Hepatocyte (in vitro differentiated cells): ENCODE results near the gene YARS2. TPM values are rescaled to one million over a fixed set of nuclear protein-coding genes. Genes with fewer than 3 reads are reported as not detected.

Experiments
- DNase-seq: peaks from one replicate; pipeline ENCODE4 v3.0.0-alpha.2; 2016; ENCODE audit warnings: low spot score
- H2AFZ ChIP-seq: fragments of 200-600 bp; sonication (generic); 2 replicates; pipeline ENCODE4 v1.6.0; 2016; ENCODE audit warnings: antibody characterized with exemption, mild to moderate bottlenecking
- H3K27ac ChIP-seq: fragments of 200-600 bp; sonication (generic); 2 replicates; pipeline ENCODE4 v1.5.1; 2016; ENCODE audit warnings: mild to moderate bottlenecking
- H3K27me3 ChIP-seq: fragments of 200-600 bp; sonication (generic); 2 replicates; pipeline ENCODE4 v1.6.1; 2016
- H3K36me3 ChIP-seq: fragments of 200-600 bp; sonication (generic); replicated peaks from 2 replicates; pipeline ENCODE4 v1.5.1; 2016; ENCODE audit warnings: low read depth; ENCODE audit not compliant: insufficient read depth
- H3K4me1 ChIP-seq: fragments of 200-600 bp; sonication (generic); 2 replicates; pipeline ENCODE4 v1.5.1; 2016; ENCODE audit warnings: mild to moderate bottlenecking, moderate library complexity; ENCODE audit not compliant: insufficient read depth
- H3K4me2 ChIP-seq: fragments of 200-600 bp; sonication (generic); 2 replicates; pipeline ENCODE4 v1.6.0; 2016
- H3K4me3 ChIP-seq: fragments of 200-600 bp; sonication (generic); 2 replicates; pipeline ENCODE4 v1.5.1; 2016; ENCODE audit warnings: mild to moderate bottlenecking
- H3K79me2 ChIP-seq: fragments of 200-600 bp; sonication (generic); 2 replicates; pipeline ENCODE4 v1.6.0; 2017; ENCODE audit warnings: mild to moderate bottlenecking
- H3K9me2 ChIP-seq: fragments of 200-600 bp; sonication (generic); replicated peaks from 2 replicates; pipeline ENCODE4 v1.6.0; 2017; ENCODE audit warnings: mild to moderate bottlenecking; ENCODE audit not compliant: insufficient read depth
- H3K9me3 ChIP-seq: fragments of 200-600 bp; sonication (generic); 2 replicates; pipeline ENCODE4 v1.5.1; 2016; ENCODE audit warnings: low read depth, mild to moderate bottlenecking
- H4K20me1 ChIP-seq: fragments of 200-600 bp; sonication (generic); 2 replicates; pipeline ENCODE4 v1.6.0; 2016; ENCODE audit warnings: mild to moderate bottlenecking; ENCODE audit not compliant: insufficient read depth, poor library complexity, severe bottlenecking
- EZH2 ChIP-seq: fragments of 200-600 bp; sonication (generic); IDR thresholded peaks from 2 replicates; pipeline ENCODE4 v1.6.1; 2016; ENCODE audit warnings: antibody characterized with exemption, mild to moderate bottlenecking, borderline replicate concordance
- EZH2phosphoT487 ChIP-seq: fragments of 200-600 bp; sonication (generic); IDR thresholded peaks from one replicate; pipeline ENCODE4 v1.6.1; 2018; ENCODE audit warnings: antibody characterized with exemption, mild to moderate bottlenecking, low read depth, moderate library complexity; ENCODE audit not compliant: unreplicated experiment, severe bottlenecking
- WGBS: methylation state at CpG from one replicate; pipeline ENCODE4 v1.1.6; 2016; ENCODE audit warnings: low lambda C conversion rate; ENCODE audit errors: missing lambda C conversion rate; 5-methylcytosine and 5-hydroxymethylcytosine counted together
- polyA plus RNA-seq: library from polyadenylated mRNA; unstranded; fragments of >200 nt; fragmentation: Nextera tagmentation; extraction: Ambion mirVana; gene quantifications from 2 replicates; pipeline ENCODE4 v1.2.1, GENCODE V29; 2016
- total RNA-seq: library from RNA; depleted of rRNA; stranded (reverse); fragments of >200 nt; gene quantifications from 2 replicates; pipeline ENCODE4 v1.2.3, GENCODE V29; 2014
- TF ChIP-seq, protein P1 (sequence below): fragments of 200-600 bp; sonication (generic); IDR thresholded peaks from 2 replicates; pipeline ENCODE4 v1.5.1; 2016; ENCODE audit warnings: antibody characterized with exemption, mild to moderate bottlenecking; ENCODE audit not compliant: poor library complexity

The YARS2 gene
- total RNA-seq: 34.1 and 34.4 TPM in 2 replicates
- 34.2 and 34.5 TPM in 2 replicates for polyA plus RNA-seq

DNA sequence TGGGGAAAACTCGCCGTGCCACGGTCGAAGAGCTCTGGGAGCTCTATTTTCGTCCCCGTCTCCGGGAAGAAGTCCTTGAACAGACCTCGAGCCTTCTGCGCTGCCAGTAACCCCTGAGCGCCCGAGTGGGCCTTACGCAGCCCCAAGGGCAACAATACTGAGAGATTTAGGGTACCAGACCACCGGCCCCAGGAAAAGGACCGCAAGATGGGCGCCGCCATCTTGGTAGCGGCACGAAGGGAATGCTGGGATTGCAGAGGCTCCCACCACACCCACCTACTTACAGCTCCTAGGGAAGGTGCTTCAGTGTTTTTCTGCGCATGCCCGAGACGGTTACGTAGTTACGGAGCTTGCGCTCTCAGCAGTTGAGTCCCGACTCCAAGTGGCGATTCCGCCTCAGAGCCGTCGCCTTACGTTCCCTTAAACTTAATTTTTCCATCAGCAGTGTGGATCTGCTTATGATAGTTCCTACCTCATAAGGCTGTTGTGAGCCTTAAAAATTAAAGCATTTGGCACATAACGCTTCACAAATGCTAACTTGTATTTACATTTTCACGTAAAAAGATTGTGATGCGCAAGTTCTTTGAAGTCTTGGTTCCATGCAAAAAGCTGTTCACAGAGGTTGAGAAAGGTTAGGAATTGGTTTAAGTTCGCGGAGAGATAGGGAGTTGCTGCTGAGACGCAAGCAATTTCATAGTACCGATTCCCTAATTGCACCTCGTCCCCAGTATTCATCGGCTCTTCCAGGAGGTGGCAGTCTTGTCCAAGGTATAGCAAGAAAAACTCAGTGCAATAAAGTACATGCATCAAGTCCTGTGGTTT, at the start of gene YARS2:
TSS of gene YARS2 (minus strand) at position 244 of the 822 bp plus-strand sequence. CDS start at position 221, 23 bp downstream.
- Histone ChIP-seq H2AFZ (peak within 1 kb of the TSS; percentile 100), H3K4me2 (peak within 1 kb of the TSS; percentile 94), H3K36me3 (no peaks in the 10 kb centered on the region), H3K9me2 (no peaks in the 10 kb centered on the region), H3K9me3 (no peaks in the 10 kb centered on the region), H3K27ac (peak within 1 kb of the TSS; percentile 97), H3K79me2 (peaks cover 41% of the 10 kb centered on the region), H3K4me3 (peak within 1 kb of the TSS; percentile 64), H3K4me1 (peaks cover 10% of the 10 kb centered on the region), H3K27me3 (no peaks in the 10 kb centered on the region), H4K20me1 (no peaks in the 10 kb centered on the region)
- peak; percentile 99 for DNase-seq
- TF ChIP-seq EZH2phosphoT487 (no peak), EZH2 (no peak)
- TF ChIP-seq, protein P1, sequence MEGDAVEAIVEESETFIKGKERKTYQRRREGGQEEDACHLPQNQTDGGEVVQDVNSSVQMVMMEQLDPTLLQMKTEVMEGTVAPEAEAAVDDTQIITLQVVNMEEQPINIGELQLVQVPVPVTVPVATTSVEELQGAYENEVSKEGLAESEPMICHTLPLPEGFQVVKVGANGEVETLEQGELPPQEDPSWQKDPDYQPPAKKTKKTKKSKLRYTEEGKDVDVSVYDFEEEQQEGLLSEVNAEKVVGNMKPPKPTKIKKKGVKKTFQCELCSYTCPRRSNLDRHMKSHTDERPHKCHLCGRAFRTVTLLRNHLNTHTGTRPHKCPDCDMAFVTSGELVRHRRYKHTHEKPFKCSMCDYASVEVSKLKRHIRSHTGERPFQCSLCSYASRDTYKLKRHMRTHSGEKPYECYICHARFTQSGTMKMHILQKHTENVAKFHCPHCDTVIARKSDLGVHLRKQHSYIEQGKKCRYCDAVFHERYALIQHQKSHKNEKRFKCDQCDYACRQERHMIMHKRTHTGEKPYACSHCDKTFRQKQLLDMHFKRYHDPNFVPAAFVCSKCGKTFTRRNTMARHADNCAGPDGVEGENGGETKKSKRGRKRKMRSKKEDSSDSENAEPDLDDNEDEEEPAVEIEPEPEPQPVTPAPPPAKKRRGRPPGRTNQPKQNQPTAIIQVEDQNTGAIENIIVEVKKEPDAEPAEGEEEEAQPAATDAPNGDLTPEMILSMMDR: peak; percentile 93
- WGBS: under 1% methylated on average over 39 of the region's 39 CpGs

DNA sequence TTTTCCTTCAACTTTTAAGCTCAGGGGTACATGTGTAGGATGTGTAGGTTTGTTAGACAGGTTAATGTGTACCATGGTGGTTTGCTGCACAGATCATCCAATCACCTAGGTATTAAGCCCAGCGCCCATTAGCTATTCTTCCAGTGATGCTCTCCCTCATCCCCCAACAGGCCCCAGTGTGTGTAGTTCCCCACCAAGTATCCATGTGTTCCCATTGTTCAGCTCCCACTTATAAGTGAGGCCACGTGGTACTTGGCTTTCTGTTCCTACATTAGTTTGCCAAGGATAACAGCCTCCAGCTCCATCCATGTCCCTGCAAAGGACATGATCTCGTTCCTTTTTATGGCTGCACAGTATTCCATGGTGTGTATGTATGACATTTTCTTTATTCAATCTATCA, 48.6 kb upstream of the YARS2 start:
- DNase-seq: no peak
- H3K9me2 ChIP-seq: no peaks in the 10 kb centered on the region
- H4K20me1 ChIP-seq: no peaks in the 10 kb centered on the region
- H3K9me3 ChIP-seq: peaks cover 8% of the 10 kb centered on the region
- no peak overlapping the region for H2AFZ ChIP-seq
- no peak overlapping the region for H3K4me2 ChIP-seq
- H3K4me1 ChIP-seq: no peaks in the 10 kb centered on the region
- no peak overlapping the region for H3K27ac ChIP-seq
- H3K4me3 ChIP-seq: no peak overlapping the region
- TF ChIP-seq EZH2phosphoT487 (no peak), EZH2 (no peak)
- TF ChIP-seq, protein P1: no peak
- H3K79me2 ChIP-seq: no peaks in the 10 kb centered on the region
- WGBS: 95% methylated on average over 3 of the region's 3 CpGs
- H3K36me3 ChIP-seq: no peaks in the 10 kb centered on the region
- H3K27me3 ChIP-seq: no peaks in the 10 kb centered on the region

DNA sequence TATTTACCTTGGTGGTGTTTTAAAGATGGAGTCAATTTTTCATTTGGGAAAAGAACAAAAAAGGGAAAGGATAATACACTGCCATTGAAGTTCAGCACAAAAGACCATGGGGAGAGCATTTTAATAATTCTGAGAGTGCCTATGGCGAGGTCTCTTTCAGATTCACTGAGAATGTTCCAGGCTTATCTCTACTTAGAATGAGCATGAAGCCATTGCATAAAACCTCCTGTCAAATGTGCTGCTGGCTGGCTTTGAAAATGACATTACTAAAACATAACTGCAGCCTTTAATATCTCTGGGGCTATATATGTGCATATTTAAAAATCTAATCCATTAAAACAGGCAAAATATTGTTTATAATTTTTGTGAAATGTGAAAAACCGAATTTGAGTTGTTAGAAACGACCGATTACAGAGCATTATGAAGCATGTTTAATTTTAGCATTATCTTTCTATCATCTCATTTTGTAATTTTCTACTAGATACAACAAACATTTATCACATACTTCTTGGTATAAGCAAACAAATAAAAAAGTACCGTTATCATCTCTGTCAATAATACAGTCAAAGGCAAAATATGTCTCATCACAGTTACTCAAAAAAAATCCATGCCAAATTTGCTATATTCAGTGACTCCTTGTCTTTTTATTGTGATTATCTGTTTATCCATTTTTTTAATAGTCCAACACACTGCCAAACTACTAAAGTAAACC, 45.7 kb upstream of the YARS2 start:
- no peak overlapping the region for H3K27ac ChIP-seq
- H3K36me3 ChIP-seq: no peaks in the 10 kb centered on the region
- peaks cover 4% of the 10 kb centered on the region for H3K79me2 ChIP-seq
- H3K9me2 ChIP-seq: no peaks in the 10 kb centered on the region
- no peak for DNase-seq
- no peaks in the 10 kb centered on the region for H3K9me3 ChIP-seq
- H2AFZ ChIP-seq: no peak overlapping the region
- no peak overlapping the region for H3K4me3 ChIP-seq
- TF ChIP-seq EZH2phosphoT487 (no peak), EZH2 (no peak)
- TF ChIP-seq, protein P1: no peak
- H3K4me1 ChIP-seq: no peaks in the 10 kb centered on the region
- 87% methylated on average over 5 of the region's 5 CpGs for WGBS
- no peaks in the 10 kb centered on the region for H3K27me3 ChIP-seq
- no peaks in the 10 kb centered on the region for H4K20me1 ChIP-seq
- H3K4me2 ChIP-seq: no peak overlapping the region
